Activated naive CD4-positive, alpha-beta T cell (primary cell): Measurements from ENCODE around the gene ANKRD18A.

Experiments
- DNase-seq, 4 experiments: peaks; one replicate each; lab custom pipeline; 2025; lab: John Stamatoyannopoulos, UW

ANKRD18A gene

DNA sequence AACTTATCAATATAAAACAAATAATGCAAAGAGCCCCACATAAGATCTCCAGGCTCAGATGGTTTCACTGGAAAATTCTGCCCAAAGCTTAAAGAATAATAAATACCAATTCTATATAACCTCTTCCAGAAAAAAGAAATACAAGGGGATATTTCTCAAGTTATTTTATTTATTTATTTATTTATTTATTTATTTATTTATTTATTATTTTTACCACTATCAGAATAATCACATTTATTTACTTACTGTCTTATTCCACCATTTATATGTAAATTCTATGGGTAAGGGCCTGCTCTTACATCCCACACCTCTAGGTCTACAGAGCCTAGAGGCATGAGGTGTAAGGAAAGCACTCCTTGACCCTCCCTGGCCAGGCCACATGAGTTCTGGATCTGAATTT, 91.1 kb downstream of the ANKRD18A start:
- DNase-seq = no peak

DNA sequence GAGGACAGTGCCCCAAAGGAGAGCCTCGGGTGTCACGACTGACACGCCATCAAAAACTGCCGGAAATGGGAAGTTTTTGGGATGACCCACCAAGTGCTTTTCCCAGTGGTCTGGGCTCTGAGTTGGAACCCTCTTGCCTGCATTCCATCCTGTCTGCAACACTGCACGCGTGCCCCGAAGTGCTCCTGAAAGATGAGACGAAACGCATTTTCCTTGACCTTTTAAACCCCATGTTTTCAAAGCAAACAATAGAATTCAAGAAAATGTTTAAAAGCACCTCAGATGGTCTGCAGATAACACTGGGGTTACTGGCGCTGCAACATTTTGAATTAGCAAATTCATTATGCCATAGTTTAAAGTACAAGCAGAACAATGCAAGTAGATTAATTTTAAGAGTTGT, 92.9 kb downstream of the ANKRD18A start:
- DNase-seq = no peak

DNA sequence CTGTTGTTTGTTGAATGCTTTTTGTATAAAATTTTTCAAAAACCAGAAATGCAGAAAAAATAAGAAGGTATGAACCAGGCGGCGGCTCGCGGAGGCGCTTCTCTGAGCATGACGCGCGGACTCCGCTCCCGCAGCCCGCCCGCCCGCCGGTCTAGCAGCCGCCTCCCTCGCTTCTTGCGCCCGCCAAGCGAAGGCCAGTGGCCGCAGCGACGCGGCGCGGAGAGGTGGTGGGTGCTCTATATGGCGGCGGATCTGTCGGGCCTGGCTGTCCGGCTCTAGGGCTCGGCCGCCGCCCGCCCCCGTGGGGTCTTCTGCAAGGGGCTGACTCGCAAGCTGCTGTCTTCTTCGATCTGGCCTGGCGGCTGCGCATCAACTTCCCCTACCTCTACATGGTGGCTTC, 93.8 kb downstream of the ANKRD18A start:
- no peak for DNase-seq

DNA sequence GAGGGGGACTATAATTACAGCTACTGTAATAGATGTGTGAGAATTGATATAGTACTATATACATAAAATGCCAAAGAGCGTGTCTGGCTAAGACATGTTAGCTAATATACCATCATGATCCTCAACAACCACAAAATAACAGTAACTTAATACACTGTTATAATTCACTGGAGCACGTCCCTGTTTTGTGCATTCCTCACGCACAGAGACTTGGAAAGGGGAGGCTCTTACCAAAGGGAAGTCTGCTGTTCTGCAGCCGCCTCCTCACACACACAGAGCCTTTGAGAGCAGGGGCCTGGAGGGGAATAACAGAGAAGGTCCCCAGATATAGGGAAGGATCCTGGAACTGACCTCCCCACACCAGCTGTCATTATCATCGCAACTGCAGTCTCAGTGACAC, 97.3 kb downstream of the ANKRD18A start:
- no peak for DNase-seq

DNA sequence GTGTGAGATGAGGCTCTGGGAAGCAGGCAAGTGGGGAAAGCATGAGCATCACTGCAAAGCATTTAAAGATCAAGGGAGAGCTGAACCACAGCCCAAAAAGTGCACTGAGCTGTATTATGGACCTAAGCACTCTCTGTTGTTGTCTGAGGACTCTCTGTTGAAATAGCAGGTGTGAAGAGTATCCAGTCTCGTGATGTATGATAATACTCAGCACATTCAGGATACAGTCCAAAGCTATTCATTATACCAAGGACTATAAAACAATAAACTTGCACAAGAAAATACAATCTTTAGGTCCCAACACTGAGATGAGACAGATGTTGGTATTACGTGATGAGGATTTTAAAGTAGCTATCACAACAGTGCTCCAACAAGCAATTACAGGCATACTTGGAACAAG, 98.6 kb downstream of the ANKRD18A start:
- DNase-seq = no peak
